IPS-18c (cell line): Measurements from ENCODE around the gene EIF3L.

ENCODE experiments used
- H3K4me3 ChIP-seq: 2 replicates; pipeline ENCODE4 v1.7.0; 2013; ENCODE audit warnings: low read depth, mild to moderate bottlenecking, low read length, moderate library complexity; ENCODE audit not compliant: insufficient read depth
- H3K9me3 ChIP-seq: one replicate; pipeline ENCODE4 v1.6.1; 2013; ENCODE audit warnings: mild to moderate bottlenecking, low read length, moderate library complexity; ENCODE audit not compliant: control insufficient read depth, insufficient read depth

The EIF3L gene

DNA sequence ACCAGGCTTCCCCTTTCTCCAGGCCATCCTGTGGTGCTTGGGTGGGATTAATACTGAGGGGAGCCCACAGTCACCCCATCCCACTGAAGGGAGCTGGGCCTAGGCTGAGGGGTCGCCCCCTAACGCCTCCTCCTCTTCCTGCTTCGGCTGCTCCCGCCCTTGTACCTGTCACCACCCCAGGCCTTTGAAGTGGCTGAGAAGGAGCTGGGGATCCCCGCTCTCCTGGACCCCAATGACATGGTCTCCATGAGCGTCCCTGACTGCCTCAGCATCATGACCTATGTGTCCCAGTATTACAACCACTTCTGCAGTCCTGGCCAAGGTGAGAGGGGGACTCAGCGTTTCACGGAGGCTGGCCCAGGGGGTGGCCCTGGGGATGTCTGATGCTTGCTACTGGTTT, 63.0 kb downstream of the EIF3L start:
- Histone ChIP-seq H3K4me3 (no peak overlapping the region), H3K9me3 (no peaks in the 10 kb centered on the region)

DNA sequence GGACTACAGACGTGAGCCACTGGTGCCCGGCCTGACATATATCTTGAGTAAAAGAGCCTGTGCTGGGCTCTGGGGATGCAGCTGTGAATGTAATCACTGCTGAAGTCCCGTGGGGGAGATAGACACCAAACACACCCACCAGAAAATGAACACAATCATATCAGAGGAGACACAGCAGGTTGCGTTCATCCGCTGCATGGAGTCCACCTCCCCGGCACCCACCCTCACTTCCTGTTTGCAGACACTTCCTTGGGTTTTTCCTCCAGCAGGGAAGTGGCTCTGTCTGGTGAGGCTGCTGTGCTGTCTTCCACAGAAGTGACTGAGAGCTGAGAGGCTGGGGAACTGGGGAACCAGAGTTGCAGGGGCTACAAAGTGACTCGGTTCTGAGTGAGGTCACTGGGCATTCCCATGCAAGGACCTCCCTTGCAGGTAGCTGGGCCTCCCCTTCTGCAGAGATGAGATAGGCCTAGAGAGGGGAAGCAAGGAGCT, 64.1 kb downstream of the EIF3L start:
- Histone ChIP-seq H3K4me3 (no peak overlapping the region), H3K9me3 (no peaks in the 10 kb centered on the region)

DNA sequence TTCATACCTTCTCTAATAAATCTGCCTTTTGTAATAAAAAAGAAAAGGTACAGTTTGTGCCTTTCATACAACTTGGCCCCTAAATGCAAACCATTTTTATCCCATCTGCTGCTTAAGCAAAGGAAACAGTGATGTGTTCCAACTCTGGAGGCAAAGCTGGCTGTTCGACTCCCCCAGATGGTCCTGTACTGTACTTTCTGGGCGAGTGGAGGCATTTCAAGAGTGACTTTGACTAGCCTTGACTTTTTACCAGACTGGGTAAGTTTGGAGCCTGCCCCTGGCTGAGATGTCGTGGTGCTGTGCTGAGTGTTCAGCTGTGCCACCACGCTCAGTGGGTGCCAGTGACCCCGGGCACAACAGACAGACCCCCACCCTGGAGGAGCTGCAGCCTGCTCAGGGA, 67.1 kb downstream of the EIF3L start:
- no peaks in the 10 kb centered on the region for H3K9me3 ChIP-seq
- H3K4me3 ChIP-seq, result no peak overlapping the region

DNA sequence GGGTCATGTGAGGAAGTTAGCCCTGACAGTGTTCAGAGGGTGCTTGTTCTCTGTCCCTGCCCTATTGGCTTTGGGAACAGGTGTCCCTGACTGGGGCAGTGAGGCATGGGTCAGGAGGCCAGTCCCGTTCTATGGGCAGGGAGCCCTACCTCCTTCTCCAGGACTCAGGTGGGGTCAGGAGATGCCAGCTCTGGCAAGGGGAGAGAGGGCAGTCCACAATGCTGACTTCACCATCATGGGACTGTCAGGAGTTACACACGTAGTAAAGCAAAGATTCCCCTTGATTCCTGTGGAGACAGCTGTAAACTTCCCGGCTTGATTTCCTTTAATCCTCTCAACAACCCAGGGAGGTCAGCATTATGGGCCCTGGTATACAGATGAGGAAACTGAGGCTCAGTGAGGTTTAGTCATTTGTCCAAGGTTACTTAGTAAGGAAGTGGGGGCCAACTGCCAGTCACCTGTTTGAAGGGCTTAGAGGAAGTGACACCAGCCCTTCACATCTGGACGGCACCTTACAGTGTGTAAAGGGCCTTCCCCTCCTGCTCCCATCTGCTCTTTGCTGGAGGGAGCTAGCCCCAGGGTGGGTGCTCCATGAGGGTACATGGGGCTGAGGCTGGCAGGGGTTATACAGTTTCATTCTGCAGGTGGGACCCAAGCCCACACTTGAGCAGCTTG, 68.8 kb downstream of the EIF3L start:
- H3K4me3 ChIP-seq, result no peak overlapping the region
- H3K9me3 ChIP-seq, result no peaks in the 10 kb centered on the region

DNA sequence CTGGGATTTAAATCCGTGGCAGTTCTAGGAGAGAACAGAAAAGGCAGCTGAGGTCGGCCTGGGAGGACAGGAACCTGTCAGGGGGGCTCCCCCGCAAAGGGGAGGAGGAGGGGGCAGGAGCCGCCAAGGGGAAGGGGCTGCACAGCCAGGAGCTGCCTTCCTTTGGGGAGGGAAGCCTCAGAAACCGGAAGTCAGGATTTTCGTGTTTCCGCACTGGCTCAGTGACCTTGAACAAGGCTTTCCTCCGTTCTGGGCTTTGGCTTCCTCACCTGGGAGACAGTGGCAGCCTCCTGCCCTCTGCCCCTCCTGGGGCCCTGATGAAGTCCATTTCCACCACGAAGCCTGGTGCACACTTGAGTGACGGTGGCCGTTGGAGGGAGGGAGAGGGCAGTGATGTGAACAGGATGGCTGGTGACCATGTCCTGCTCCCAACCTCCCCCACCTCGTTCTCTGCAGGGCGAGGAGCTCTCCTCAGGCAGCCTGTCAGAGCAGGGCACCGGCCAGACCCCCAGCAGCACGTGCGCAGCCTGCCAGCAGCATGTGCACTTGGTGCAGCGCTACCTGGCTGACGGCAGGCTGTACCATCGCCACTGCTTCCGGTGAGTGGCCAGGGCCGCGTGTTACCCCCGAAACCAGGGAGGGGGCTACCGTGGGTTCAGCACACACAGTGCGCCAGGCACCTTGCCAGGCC, 69.5 kb downstream of the EIF3L start:
- Histone ChIP-seq H3K9me3 (no peaks in the 10 kb centered on the region), H3K4me3 (no peak overlapping the region)

DNA sequence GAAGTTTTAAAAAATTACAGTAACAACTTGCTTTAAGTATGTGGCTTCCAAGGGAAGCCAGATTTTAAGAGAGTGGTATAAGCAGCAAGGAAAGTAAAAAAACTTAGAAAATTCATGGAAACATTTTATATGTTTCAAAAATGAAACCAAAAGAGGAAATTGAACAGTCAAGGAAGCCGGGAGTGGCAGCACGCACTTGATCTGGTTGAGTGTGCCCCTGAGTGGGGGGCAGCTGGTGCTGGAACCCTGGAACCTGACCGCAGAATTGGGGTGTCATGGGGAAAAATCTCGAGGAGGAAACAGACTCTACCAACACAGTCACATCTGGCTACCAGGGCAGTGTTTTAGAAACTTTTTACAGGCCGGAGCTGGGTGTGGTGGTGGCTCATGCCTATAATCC, 70.9 kb downstream of the EIF3L start:
- no peaks in the 10 kb centered on the region for H3K9me3 ChIP-seq
- no peak overlapping the region for H3K4me3 ChIP-seq

DNA sequence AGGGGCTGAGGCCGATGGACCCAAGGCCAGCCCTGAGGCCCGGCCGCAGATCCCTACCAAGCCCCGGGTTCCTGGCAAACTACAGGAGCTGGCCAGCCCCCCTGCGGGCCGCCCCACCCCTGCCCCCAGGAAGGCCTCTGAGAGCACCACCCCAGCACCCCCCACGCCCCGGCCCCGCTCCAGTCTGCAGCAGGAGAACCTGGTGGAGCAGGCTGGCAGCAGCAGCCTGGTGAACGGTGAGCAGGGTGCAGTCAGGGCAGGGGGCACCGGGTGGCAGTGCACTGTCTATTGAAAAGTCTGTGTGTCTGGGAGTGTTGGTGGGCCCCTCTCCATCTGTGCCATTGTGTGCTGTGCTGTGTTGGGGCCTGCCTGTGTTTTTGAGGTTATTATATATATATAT, 73.0 kb downstream of the EIF3L start:
- no peaks in the 10 kb centered on the region for H3K9me3 ChIP-seq
- H3K4me3 ChIP-seq, result no peak overlapping the region

DNA sequence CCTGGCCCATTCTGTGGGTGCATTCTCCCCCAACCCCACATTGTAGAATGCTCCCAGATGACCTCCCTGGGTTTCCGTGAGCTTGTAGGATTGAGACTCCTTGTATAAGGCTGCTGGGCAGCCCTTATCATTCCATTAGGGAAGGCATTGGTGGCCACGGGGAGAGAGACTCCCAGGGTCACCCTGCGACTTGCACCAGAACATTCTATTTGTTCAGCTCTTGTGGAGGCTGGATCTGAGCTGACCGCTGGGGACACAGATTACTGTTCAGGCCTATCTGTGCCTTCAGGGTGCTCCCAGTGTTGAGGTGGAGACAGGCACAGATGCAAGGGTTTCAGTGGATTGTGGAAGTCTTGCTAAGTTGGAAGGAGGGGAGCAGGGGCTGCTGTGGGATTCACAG, 74.7 kb downstream of the EIF3L start:
- Histone ChIP-seq H3K4me3 (no peak overlapping the region), H3K9me3 (no peaks in the 10 kb centered on the region)

DNA sequence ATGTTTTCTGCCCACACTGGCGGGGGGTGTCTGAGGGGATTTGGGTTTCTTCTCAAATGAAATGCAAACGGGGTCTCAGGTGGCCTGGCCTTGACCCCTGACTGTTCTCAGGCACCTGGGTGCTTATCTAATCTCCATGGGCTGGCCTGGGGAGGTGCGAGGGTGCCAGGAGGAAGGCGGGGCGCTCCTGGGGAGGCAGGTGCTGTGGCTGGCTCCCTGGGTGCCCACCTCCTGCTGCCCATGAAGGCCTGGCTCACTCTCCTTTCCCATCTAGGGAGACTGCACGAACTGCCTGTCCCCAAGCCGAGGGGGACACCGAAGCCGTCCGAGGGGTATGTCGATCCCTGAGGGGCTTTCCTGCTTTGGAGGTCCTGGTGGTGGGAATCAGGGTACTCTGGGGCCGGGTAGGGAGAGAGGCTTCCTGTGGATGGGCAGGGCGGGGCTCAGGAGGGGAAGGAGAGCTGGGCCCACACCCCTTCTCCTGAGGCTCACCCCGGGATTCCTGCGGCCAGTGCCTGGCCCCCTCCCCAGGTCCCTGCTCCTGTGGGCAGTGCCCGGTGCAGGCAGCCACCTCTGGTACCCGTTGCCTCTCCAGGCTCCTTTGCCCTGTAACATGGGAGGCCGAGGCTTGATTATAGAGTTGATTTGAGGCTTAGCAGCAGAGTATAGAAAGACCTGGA, 75.3 kb downstream of the EIF3L start:
- Histone ChIP-seq H3K9me3 (no peaks in the 10 kb centered on the region), H3K4me3 (no peak overlapping the region)

DNA sequence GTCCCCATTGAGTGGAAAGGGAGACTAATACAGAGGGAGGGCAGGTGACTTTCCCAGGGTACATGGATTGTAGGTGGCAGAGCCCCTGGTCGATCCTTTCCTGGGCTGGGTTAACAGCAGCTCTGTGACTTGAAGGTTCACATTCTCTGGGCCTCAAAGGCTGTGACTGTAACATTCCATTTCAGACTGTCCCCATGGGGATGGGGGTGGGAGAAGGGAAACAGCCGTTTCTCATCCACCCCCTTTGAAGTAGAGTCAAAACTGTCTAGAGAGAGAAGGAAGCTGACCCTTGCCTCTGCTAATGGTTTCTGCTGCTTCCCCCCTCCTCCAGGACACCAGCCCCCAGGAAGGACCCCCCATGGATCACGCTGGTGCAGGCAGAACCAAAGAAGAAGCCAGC, 76.1 kb downstream of the EIF3L start:
- no peak overlapping the region for H3K4me3 ChIP-seq
- H3K9me3 ChIP-seq, result no peaks in the 10 kb centered on the region

DNA sequence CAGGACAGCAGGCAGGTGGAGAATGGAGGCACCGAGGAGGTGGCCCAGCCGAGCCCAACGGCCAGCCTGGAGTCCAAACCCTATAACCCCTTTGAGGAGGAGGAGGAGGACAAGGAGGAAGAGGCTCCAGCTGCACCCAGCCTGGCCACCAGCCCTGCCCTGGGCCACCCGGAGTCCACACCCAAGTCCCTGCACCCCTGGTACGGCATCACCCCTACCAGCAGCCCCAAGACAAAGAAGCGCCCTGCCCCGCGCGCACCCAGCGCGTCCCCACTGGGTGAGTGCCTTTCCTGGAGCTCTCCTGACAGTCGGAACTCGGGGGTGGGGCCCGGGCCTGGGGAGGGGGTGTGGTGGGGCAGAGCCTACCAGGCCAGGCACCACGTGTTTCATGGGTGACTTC, 76.5 kb downstream of the EIF3L start:
- Histone ChIP-seq H3K4me3 (no peak overlapping the region), H3K9me3 (no peaks in the 10 kb centered on the region)

DNA sequence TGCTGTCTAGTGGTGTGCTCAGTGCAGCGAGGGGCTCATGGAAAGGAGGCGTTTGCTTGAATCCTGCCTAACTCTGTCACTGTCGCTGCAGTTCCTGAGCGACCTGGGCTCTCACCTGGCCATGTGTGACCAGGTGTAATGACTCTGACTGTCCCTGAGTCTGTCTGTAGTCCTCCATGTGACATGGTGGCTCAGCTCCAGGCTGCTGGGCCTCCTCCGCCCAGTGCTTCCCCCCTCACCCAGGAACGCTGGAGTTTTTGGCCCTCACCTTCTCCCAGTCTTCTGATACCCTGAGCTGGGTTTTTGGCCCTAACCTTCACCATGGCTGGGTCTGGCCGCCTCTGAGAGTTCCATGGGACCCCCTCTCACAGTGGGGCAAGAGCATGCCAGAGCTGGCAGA, 77.1 kb downstream of the EIF3L start:
- H3K9me3 ChIP-seq, result no peaks in the 10 kb centered on the region
- H3K4me3 ChIP-seq, result no peak overlapping the region

DNA sequence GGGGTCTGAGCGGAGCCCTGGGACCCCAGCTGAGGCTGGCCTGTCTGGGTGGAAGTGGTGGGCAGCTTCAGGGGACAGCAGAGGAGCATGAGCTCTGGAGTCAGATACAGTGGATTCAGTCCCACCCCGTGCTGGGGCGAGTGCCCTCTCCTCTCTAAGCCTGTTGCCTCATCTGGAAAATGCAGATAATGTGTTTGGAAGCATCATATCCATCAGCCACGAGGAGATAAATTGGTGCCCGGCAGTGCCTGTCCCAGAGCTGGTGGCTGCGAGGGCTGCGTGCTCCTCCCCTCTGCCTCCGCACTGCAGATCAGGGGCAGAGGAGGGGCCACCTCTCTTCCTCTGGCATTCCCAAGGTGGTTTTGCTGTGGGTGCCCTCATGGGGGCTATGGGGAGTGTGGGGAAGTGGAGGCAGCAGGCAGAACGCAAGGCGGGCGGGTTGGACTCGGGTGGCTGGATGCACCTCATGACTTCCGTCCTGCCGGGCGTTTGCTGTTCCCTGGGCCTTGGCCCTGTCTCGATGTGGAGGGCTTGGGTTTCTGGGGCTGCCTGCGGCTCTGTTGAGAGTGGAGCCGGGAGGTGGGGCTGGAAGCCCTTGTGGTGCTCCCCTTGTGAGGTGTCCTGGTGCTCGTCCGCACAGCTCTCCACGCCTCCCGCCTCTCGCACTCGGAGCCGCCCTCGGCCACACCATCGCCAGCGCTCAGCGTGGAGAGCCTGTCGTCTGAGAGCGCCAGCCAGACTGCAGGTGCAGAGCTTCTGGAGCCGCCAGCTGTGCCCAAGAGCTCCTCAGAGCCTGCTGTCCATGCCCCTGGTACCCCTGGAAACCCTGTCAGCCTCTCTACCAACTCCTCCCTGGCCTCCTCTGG, 77.8 kb downstream of the EIF3L start:
- no peaks in the 10 kb centered on the region for H3K9me3 ChIP-seq
- H3K4me3 ChIP-seq, result no peak overlapping the region

DNA sequence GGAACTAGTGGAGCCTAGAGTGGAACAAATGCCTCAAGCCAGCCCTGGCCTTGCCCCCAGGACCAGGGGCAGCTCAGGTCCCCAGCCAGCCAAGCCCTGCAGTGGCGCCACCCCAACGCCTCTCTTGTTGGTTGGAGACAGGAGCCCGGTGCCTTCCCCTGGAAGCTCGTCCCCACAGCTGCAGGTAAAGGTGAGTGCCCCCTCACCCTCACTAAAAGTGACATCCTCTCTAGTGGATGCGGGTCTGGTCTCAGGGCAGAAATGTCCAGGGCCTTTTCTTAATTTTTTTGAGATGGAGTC, 78.4 kb downstream of the EIF3L start:
- H3K4me3 ChIP-seq, result no peak overlapping the region
- H3K9me3 ChIP-seq, result no peaks in the 10 kb centered on the region

DNA sequence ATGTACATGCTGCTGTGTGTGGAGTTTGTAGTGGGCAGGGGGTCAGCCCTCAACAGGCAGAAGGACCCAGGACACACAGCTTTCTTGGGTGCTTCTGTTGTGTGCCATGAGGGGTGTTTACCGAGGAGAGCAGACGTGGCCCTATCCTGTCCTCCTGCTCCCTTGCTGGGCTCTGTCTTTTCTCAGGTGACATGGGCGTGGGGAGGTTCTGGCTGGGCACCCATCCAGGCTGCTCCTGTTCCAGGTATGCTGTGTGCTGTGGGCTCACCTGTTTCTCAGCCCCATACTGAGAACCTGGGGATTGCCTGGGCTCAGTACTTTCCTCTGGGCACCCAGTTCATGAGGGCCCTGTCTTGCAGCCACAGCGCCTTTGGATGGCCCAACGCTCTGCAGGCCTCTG, 80.2 kb downstream of the EIF3L start:
- Histone ChIP-seq H3K9me3 (no peaks in the 10 kb centered on the region), H3K4me3 (no peak overlapping the region)

DNA sequence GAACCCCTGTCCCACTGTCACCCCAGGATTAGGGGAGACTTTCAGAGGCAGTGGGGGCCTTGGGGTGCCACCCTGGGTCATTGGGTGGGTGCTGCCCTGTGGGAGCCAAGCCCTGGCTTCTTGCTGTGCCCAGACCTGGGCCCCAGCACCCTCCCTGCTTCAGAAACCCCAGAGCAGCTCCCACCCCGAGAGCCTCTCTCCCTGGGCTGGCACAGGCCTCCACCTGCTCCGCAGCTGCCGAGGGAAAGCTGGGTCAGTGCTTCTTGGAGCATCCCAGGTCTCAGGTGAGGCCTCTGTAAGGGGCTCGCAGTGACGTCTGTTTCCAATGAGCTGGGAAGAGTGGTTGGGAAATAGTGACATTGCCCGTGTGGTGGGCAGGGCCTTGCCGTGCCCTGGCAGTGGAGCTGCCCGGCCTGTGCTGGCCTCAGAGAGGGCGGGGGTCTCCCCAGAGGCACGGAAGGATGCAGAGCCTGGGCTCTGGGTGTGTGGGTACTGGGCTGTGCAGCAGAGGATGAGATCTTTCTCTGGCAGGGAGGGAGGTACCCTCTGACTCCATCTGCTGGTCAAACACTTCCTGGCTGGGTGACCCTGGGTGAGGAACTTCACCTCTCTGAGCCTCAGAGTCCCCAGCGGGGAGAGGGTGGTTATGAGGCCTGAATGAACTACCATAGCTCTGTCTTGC, 81.2 kb downstream of the EIF3L start:
- H3K9me3 ChIP-seq, result no peaks in the 10 kb centered on the region
- no peak overlapping the region for H3K4me3 ChIP-seq

DNA sequence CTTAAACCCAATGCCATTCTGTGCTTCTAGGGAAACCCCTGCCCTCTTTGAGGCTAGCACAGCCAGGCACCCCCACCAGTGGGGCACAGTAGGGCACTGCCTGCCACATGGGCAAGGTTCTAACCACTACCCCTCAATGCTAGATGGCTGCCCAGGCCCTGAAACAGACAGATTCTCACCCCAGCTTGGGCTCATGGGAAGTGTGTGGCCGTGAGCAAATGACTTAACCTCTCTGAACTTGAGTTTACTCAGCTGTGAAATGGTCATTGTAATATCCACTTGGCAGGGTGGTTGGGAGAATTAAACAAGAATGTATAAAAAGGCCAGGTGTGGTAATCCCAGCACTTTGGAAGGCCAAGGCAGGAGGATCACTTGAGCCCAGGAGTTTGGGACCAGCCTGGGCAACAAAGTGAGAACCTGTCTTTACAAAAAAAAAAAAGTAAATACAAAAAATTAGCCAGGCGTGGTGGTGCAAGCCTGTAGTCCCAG, 81.8 kb downstream of the EIF3L start:
- H3K9me3 ChIP-seq, result no peaks in the 10 kb centered on the region

More for the DNA sequence above, 81.8 kb downstream of the EIF3L start:
- no peak overlapping the region for H3K4me3 ChIP-seq
